Measurements from ENCODE around the gene PLD3.

The PLD3 gene, protein sequence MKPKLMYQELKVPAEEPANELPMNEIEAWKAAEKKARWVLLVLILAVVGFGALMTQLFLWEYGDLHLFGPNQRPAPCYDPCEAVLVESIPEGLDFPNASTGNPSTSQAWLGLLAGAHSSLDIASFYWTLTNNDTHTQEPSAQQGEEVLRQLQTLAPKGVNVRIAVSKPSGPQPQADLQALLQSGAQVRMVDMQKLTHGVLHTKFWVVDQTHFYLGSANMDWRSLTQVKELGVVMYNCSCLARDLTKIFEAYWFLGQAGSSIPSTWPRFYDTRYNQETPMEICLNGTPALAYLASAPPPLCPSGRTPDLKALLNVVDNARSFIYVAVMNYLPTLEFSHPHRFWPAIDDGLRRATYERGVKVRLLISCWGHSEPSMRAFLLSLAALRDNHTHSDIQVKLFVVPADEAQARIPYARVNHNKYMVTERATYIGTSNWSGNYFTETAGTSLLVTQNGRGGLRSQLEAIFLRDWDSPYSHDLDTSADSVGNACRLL

DNA sequence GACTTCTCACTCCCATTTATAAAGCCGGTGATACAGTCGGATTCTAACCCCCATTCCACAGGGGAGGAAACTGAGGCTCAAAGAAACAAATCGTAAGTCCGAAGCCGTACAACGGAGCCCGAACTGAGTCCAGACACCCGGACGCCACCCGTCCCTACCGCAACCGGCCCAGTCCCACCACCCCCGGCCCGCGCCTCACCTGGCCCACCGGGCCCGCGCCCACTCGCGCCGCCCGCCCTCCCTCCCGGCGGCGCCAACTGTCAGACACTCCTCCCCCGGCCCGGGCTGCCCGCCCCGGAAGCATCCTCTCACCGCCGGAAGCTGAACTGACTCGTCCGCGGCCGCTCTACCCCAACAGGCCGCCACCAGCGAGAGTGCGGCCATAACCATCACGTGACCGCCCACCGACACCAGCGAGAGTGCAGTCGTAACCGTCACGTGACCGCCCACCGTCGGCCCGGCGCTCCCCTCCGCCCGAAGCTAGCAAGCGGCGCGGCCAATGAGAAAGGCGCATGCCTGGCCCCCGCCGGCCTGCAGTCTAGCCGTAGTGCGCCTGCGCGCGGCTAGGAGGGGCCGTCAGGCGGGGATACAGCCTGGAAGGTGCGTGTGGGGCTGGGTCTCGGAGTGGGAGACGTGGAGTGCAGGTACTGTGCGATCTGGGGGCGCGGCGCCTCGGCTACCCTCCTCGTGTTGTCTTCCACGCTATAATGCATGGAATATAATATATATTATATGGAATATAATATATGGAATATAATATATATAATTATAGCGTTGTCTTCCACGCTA is at the start of gene PLD3, which contains the start of gene C19orf47:
Gene PLD3, plus strand, starts transcription at position 571 of the 789 bp plus-strand sequence. CDS start 17,789 bp downstream, outside the sequence.
Gene C19orf47, minus strand, starts transcription at position 273 of the 789 bp plus-strand sequence. CDS start 6,540 bp downstream, outside the sequence.
- H3K4me3 ChIP-seq (ENCODE audit: control insufficient read depth, low read depth, low read length) = peak within 1 kb of the TSS; percentile 96
- TF ChIP-seq, protein P1, sequence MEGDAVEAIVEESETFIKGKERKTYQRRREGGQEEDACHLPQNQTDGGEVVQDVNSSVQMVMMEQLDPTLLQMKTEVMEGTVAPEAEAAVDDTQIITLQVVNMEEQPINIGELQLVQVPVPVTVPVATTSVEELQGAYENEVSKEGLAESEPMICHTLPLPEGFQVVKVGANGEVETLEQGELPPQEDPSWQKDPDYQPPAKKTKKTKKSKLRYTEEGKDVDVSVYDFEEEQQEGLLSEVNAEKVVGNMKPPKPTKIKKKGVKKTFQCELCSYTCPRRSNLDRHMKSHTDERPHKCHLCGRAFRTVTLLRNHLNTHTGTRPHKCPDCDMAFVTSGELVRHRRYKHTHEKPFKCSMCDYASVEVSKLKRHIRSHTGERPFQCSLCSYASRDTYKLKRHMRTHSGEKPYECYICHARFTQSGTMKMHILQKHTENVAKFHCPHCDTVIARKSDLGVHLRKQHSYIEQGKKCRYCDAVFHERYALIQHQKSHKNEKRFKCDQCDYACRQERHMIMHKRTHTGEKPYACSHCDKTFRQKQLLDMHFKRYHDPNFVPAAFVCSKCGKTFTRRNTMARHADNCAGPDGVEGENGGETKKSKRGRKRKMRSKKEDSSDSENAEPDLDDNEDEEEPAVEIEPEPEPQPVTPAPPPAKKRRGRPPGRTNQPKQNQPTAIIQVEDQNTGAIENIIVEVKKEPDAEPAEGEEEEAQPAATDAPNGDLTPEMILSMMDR (conservative IDR thresholded peaks at IDR 0.05; ENCODE audit: control insufficient read depth, insufficient read depth, low read depth, low read length) = no peak
- peak; percentile 98 for DNase-seq (ENCODE audit: low read depth)

DNA sequence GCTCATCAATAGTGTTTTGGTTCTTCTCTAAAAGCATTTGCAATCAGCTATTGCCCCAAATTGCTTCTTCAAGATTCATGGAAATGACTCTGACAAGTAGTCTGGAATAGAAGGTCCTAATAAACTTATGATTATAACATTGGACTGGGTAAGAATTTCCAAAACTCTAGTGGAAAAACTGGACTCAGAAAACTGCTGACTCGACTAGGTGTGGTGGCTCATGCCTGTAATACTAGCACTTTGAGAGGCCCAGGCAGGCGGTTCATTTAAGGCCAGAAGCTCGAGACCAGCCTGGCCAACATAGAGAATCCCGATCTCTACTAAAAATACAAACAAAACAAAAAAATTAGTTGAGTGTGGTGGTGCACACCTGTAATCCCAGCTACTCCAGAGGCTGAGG is 47.8 kb upstream of the PLD3 start:
- H3K4me3 ChIP-seq (ENCODE audit: control insufficient read depth, low read depth, low read length) = no peak overlapping the region
- DNase-seq (ENCODE audit: low read depth) = no peak
- TF ChIP-seq, protein P1 (conservative IDR thresholded peaks at IDR 0.05; ENCODE audit: control insufficient read depth, insufficient read depth, low read depth, low read length) = no peak

DNA sequence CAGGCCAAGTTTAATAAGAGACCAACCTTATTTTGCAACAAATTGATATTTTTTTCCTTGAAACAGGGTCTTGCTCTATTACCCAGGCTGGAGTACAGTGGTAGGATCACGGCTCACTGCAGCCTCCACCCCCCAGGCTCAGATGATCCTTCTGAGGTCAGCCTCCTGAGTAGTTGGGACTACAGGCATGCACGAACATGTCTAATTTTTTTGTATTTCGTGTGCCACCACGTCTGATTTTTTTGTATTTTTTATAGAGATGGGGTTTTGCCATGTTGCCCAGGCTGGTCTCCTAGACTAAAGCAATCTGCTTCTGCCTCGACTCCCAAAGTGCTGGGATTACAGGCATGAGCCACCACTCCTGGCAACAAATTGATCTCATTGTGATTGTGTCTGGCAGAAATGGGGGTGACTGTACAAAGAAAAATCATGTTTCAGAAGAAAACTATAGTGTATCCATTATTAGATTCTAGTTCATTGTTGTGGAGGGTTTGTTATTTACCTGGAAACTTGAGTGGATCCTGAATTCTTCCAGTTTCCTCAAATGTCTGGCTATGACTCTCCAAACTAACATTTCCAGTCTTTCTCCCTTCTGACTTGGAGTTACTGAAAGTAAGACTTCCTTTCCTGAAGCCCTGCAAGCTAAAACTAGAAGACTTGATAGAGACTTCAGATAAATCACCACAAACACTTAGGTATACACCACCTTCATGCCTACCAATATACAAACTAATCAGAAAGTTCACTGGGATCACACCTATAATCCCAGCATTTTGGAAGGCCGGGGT is 46.1 kb upstream of the PLD3 start:
- no peak for DNase-seq (ENCODE audit: low read depth)
- no peak overlapping the region for H3K4me3 ChIP-seq (ENCODE audit: control insufficient read depth, low read depth, low read length)
- TF ChIP-seq, protein P1 (conservative IDR thresholded peaks at IDR 0.05; ENCODE audit: control insufficient read depth, insufficient read depth, low read depth, low read length) = no peak

DNA sequence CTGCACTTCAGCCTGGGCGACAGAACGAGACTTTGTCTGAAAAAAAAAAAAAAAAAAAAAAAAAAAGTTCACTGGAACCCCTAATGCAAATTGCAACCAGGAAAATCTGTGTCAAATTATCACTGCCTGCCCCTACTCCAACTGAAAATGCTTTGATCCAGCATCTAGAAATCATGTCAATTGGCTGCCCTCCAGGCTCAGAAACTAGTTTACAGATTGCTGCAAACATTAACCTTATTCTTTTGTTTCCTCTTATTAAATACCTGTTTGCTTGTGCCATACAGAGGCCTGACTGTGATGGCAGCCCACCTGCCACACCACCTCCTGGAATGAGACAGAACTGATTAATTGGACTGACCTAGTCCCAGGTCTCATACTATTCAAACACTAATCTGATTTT is 44.7 kb upstream of the PLD3 start:
- DNase-seq (ENCODE audit: low read depth) = no peak
- no peak overlapping the region for H3K4me3 ChIP-seq (ENCODE audit: control insufficient read depth, low read depth, low read length)
- TF ChIP-seq, protein P1 (conservative IDR thresholded peaks at IDR 0.05; ENCODE audit: control insufficient read depth, insufficient read depth, low read depth, low read length) = no peak

DNA sequence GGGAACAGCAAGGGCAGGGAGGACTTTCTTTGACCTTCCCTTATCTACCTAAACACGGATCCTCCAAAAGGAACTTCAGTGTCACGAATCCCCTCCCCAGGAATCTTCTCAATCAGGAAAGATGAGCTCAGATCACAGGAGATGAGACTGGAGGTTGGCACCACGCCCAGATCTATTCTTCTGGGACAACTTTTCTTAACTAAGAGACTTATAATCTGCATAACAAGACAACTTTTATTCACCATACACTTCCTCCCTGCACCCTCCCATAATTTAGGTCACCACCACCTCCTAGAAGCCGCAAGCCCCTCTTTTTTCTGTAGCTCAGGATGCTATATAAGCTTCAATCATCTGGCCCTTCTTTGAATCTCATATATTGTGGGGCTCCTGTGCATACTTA is 44.2 kb upstream of the PLD3 start:
- TF ChIP-seq, protein P1 (conservative IDR thresholded peaks at IDR 0.05; ENCODE audit: control insufficient read depth, insufficient read depth, low read depth, low read length) = no peak
- peak; percentile 67 for DNase-seq (ENCODE audit: low read depth)

DNA sequence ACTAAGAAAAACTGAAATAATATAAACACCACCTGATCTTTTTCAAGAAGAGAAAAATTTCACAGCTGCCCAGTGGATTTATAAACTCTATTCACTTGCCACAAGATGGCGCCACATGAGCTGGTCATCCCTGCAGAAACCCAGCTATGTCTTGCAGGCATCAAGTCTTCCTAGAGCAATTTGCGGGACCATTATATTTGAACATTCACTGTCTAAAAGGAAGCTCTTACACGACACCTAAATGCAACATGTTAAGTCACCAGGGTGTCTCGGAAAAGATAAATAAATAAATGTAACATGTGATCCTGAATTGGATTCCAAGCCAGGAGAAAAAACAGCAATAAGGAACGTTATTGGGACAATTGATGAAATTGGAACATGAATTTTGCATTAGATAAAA is 43.1 kb upstream of the PLD3 start:
- DNase-seq (ENCODE audit: low read depth) = peak; percentile 90
- TF ChIP-seq, protein P1 (conservative IDR thresholded peaks at IDR 0.05; ENCODE audit: control insufficient read depth, insufficient read depth, low read depth, low read length) = peak; percentile 76
- H3K4me3 ChIP-seq (ENCODE audit: control insufficient read depth, low read depth, low read length) = no peak overlapping the region

More for the DNA sequence above, 44.2 kb upstream of the PLD3 start:
- no peak overlapping the region for H3K4me3 ChIP-seq (ENCODE audit: control insufficient read depth, low read depth, low read length)
